H9 (cell line): ENCODE data around the gene LINGO1. TPM values are rescaled to one million over a fixed set of nuclear protein-coding genes. Genes with fewer than 3 reads are reported as not detected.

Source experiments
- DNase-seq: peaks from one replicate; pipeline ENCODE4 v3.0.0-alpha.2; 2017
- H2AFZ ChIP-seq: one replicate; pipeline ENCODE4 v1.6.1; 2013; ENCODE audit warnings: mild to moderate bottlenecking, low read length, control low read depth, moderate library complexity
- H2AK5ac ChIP-seq: 2 replicates; pipeline ENCODE4 v1.6.1; 2013; ENCODE audit warnings: low read length, control low read depth, mixed read lengths; ENCODE audit not compliant: insufficient read length
- H2BK120ac ChIP-seq: one replicate; pipeline ENCODE4 v1.6.1; 2013; ENCODE audit warnings: low read depth, mild to moderate bottlenecking, low read length, control low read depth, inconsistent platforms; ENCODE audit not compliant: poor library complexity, severe bottlenecking
- H2BK12ac ChIP-seq: 2 replicates; pipeline ENCODE4 v1.6.1; 2013; ENCODE audit warnings: low read length, control low read depth, mixed read lengths, low read depth; ENCODE audit not compliant: insufficient read length
- H2BK15ac ChIP-seq: 2 replicates; pipeline ENCODE4 v1.6.1; 2013; ENCODE audit warnings: low read depth, low read length, control low read depth
- H2BK20ac ChIP-seq: one replicate; pipeline ENCODE4 v1.6.1; 2013; ENCODE audit warnings: low read depth, mild to moderate bottlenecking, low read length, control low read depth, inconsistent platforms; ENCODE audit not compliant: poor library complexity, severe bottlenecking
- H2BK5ac ChIP-seq: 2 replicates; pipeline ENCODE4 v1.6.1; 2013; ENCODE audit warnings: low read length, control low read depth, mixed read lengths; ENCODE audit not compliant: insufficient read length
- H3K14ac ChIP-seq: 2 replicates; pipeline ENCODE4 v1.6.1; 2013; ENCODE audit warnings: low read length, control low read depth; ENCODE audit not compliant: insufficient read depth
- H3K18ac ChIP-seq: 2 replicates; pipeline ENCODE4 v1.6.1; 2013; ENCODE audit warnings: low read depth, mild to moderate bottlenecking, mixed read lengths, low read length, control low read depth; ENCODE audit not compliant: insufficient read length
- H3K23ac ChIP-seq: 2 replicates; pipeline ENCODE4 v1.6.1; 2013; ENCODE audit warnings: low read length, control low read depth, mixed read lengths, low read depth; ENCODE audit not compliant: insufficient read length
- H3K23me2 ChIP-seq: 2 replicates; pipeline ENCODE4 v1.6.1; 2013; ENCODE audit warnings: low read depth, mild to moderate bottlenecking, mixed read lengths, low read length, control low read depth; ENCODE audit not compliant: insufficient read length, poor library complexity, severe bottlenecking
- H3K27ac ChIP-seq: 2 replicates; pipeline ENCODE4 v1.5.1; 2013; ENCODE audit warnings: low read length, control low read depth, mixed read lengths, low read depth; ENCODE audit not compliant: insufficient read length
- H3K27me3 ChIP-seq: 2 replicates; pipeline ENCODE4 v1.6.1; 2013; ENCODE audit warnings: low read length, control low read depth, inconsistent platforms; ENCODE audit not compliant: insufficient read depth
- H3K4ac ChIP-seq: 2 replicates; pipeline ENCODE4 v1.6.1; 2013; ENCODE audit warnings: low read depth, mild to moderate bottlenecking, control low read depth, inconsistent platforms, low read length, moderate library complexity
- H3K4me1 ChIP-seq: 2 replicates; pipeline ENCODE4 v1.6.1; 2013; ENCODE audit warnings: low read length, control low read depth, inconsistent platforms; ENCODE audit not compliant: insufficient read depth
- H3K4me2 ChIP-seq: 2 replicates; pipeline ENCODE4 v1.6.1; 2013; ENCODE audit warnings: low read length, control low read depth, mixed read lengths; ENCODE audit not compliant: insufficient read length, insufficient read depth
- H3K56ac ChIP-seq: 2 replicates; pipeline ENCODE4 v1.6.1; 2013; ENCODE audit warnings: low read depth, mild to moderate bottlenecking, mixed read lengths, low read length, control low read depth; ENCODE audit not compliant: insufficient read length
- H3K79me1 ChIP-seq: 2 replicates; pipeline ENCODE4 v1.6.1; 2013; ENCODE audit warnings: low read depth, mild to moderate bottlenecking, moderate library complexity, low read length, control low read depth, inconsistent platforms; ENCODE audit not compliant: insufficient read depth, poor library complexity, severe bottlenecking
- H3K79me2 ChIP-seq: 2 replicates; pipeline ENCODE4 v1.6.1; 2013; ENCODE audit warnings: low read length, control low read depth, inconsistent platforms; ENCODE audit not compliant: insufficient read depth
- H3K9ac ChIP-seq: 2 replicates; pipeline ENCODE4 v1.6.1; 2013; ENCODE audit warnings: low read length, control low read depth, mixed read lengths; ENCODE audit not compliant: insufficient read length; ENCODE audit errors: extremely low read depth
- H3K9me3 ChIP-seq: one replicate; pipeline ENCODE4 v1.6.1; 2013; ENCODE audit warnings: low read depth, low read length, inconsistent platforms; ENCODE audit not compliant: control insufficient read depth
- H3T11ph ChIP-seq: one replicate; pipeline ENCODE4 v1.6.1; 2013; ENCODE audit warnings: mild to moderate bottlenecking, low read length, control low read depth, inconsistent platforms
- H4K20me1 ChIP-seq: one replicate; pipeline ENCODE4 v1.6.1; 2013; ENCODE audit not compliant: control insufficient read depth, insufficient read length, insufficient read depth
- H4K5ac ChIP-seq: 2 replicates; pipeline ENCODE4 v1.6.1; 2013; ENCODE audit warnings: low read depth, mild to moderate bottlenecking, mixed read lengths, low read length, control low read depth; ENCODE audit not compliant: insufficient read length
- H4K8ac ChIP-seq: replicated peaks from 2 replicates; pipeline ENCODE4 v1.6.1; 2013; ENCODE audit warnings: low read length, control low read depth, mixed read lengths, low read depth; ENCODE audit not compliant: insufficient read length
- H4K91ac ChIP-seq: 2 replicates; pipeline ENCODE4 v1.6.1; 2013; ENCODE audit warnings: low read depth, mild to moderate bottlenecking, moderate library complexity, mixed read lengths, low read length, control low read depth; ENCODE audit not compliant: insufficient read length
- H3K27ac Mint-ChIP-seq, 3 experiments: 2 replicates in 2 of 3; 3 replicates in 1 of 3; pipeline ENCODE4 v1.8.0; 2020 to 2021; ENCODE audit warnings: mixed read lengths in 3 of 3, mild to moderate bottlenecking in 1 of 3, moderate library complexity in 1 of 3
- H3K27me3 Mint-ChIP-seq: 2 replicates; pipeline ENCODE4 v1.8.0; 2021; ENCODE audit warnings: low read depth, mild to moderate bottlenecking, moderate library complexity, mixed read lengths
- H3K36me3 Mint-ChIP-seq, 3 experiments: 2 replicates in 2 of 3; 3 replicates in 1 of 3; pipeline ENCODE4 v1.8.0; 2020 to 2021; ENCODE audit warnings: low read depth in 3 of 3, mixed read lengths in 3 of 3; ENCODE audit not compliant: insufficient read depth in 1 of 3
- H3K4me1 Mint-ChIP-seq, 2 experiments: 2 replicates each; pipeline ENCODE4 v1.8.0; 2020; ENCODE audit warnings: mixed read lengths in 2 of 2
- H3K4me3 Mint-ChIP-seq, 2 experiments: 2 replicates in 1 of 2; 3 replicates in 1 of 2; pipeline ENCODE4 v1.8.0; 2020 to 2021; ENCODE audit warnings: mild to moderate bottlenecking in 2 of 2, mixed read lengths in 2 of 2, moderate library complexity in 1 of 2
- H3K9me3 Mint-ChIP-seq, 2 experiments: 2 replicates in 1 of 2; 3 replicates in 1 of 2; pipeline ENCODE4 v1.8.0; 2020; ENCODE audit warnings: mild to moderate bottlenecking in 2 of 2, mixed read lengths in 2 of 2, moderate library complexity in 1 of 2
- CTCF ChIP-seq: fragments of 200-600 bp; sonication (generic); conservative IDR thresholded peaks from 3 replicates; pipeline ENCODE4 v1.8.0; 2021; ENCODE audit warnings: antibody characterized with exemption, mild to moderate bottlenecking
- WGBS: extraction: QIAGEN DNeasy Blood & Tissue Kit; methylation state at CpG from one replicate; pipeline ENCODE4 v1.1.7; 2013; ENCODE audit warnings: missing lambda C conversion rate, low lambda C conversion rate, mixed read lengths; ENCODE audit not compliant: insufficient read length; ENCODE audit errors: extremely low coverage; 5-methylcytosine and 5-hydroxymethylcytosine counted together
- total RNA-seq: library from RNA; stranded (reverse); gene quantifications from 2 replicates; pipeline ENCODE4 v1.2.1, GENCODE V29; 2021

LINGO1 gene
- total RNA-seq, 1 experiment from 2014 or later = 41.6 TPM

DNA sequence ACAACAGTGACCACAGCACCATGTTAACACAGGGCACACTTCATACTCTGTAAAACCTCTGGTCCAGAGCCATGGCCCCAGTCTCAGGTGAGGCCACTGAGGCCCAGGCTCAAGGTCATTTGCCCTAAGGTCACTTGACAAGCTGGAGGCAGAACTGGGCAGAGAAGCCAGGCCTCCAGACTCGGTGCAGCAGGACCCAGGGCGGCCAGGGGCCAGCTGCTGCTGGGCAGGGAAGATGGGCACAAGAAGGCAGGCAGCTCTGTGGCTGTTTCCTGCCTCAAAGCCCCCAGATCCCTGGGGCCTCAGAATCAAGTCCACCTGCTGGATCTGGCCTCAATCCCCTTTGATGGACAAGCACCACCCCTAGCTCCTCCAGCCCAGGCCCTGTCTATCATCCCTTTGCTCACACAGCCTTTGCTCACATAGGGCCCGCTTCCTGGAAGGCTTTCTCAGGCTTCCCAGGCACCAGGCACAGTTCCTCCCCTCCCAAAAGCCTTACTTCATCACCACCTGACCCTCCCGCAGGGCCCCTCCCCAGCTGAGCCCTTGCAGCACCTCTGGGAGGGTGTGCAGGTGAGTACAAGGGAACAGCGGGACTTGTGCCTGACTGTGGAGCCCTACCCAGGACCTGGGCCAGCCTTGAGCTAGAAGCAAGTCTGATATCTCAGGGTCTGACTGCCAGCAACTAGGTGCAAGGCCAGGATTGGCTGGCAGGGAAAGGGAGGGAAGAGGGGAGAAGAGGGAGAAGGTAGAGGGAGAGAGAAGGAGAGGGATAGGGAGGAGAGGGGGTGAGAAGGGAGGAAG, 38.0 kb upstream of the LINGO1 start:
- H3K27ac Mint-ChIP-seq = peak overlapping the region in 2 of 3 experiments; percentile 32 to 36; a peak in 2 of 7 replicates
- no peak overlapping the region for H3T11ph ChIP-seq
- no peak overlapping the region for H2BK15ac ChIP-seq
- no peaks in the 10 kb centered on the region for H3K9me3 Mint-ChIP-seq
- H3K9me3 ChIP-seq = no peaks in the 10 kb centered on the region
- no peak overlapping the region for H3K23ac ChIP-seq
- peaks cover 2 to 21% of the 10 kb centered on the region in 2 experiments; a peak in 3 of 4 replicates for H3K4me1 Mint-ChIP-seq
- H3K79me2 ChIP-seq = no peaks in the 10 kb centered on the region
- WGBS = no CpG with 5 or more reads among the region's 5 CpGs
- H2BK12ac ChIP-seq = no peak overlapping the region
- H3K27me3 Mint-ChIP-seq = peaks cover 3% of the 10 kb centered on the region; the same call in 1 of the 2 replicates
- H3K18ac ChIP-seq = no peak overlapping the region
- no peak overlapping the region for H3K4ac ChIP-seq
- H3K4me3 Mint-ChIP-seq = no peak overlapping the region
- TF ChIP-seq CTCF = no peak
- DNase-seq = no peak
- H2AK5ac ChIP-seq = no peak overlapping the region
- no peak overlapping the region for H2BK5ac ChIP-seq
- H3K14ac ChIP-seq = no peak overlapping the region
- no peaks in the 10 kb centered on the region for H3K36me3 Mint-ChIP-seq
- H4K8ac ChIP-seq = no peak overlapping the region
- H3K27me3 ChIP-seq = no peaks in the 10 kb centered on the region
- H2BK20ac ChIP-seq = no peak overlapping the region
- H4K5ac ChIP-seq = no peak overlapping the region
- no peak overlapping the region for H2AFZ ChIP-seq
- H3K79me1 ChIP-seq = no peaks in the 10 kb centered on the region
- no peak overlapping the region for H3K27ac ChIP-seq
- no peak overlapping the region for H2BK120ac ChIP-seq
- H3K23me2 ChIP-seq = no peaks in the 10 kb centered on the region
- H3K9ac ChIP-seq = no peak overlapping the region
- H4K91ac ChIP-seq = no peak overlapping the region
- no peak overlapping the region for H3K56ac ChIP-seq
- no peaks in the 10 kb centered on the region for H4K20me1 ChIP-seq
- H3K4me2 ChIP-seq = no peak overlapping the region
- H3K4me1 ChIP-seq = no peaks in the 10 kb centered on the region
